Upper lobe of right lung (tissue), 1 donor: ENCODE measurements around the gene ZSCAN23. TPM values are rescaled to one million over a fixed set of nuclear protein-coding genes. Genes with fewer than 3 reads are reported as not detected.
"Not testable (repeated sequence)": the region's sequence is repeated elsewhere in the genome, so short reads cannot be mapped to it uniquely, and the experiment has no call there.

Experiments used
- ATAC-seq: fragments of 200-7000 bp; cut with Tn5 transposase; one replicate; pipeline ENCODE4 v1.9.1; 2020; ENCODE audit warnings: mild to moderate bottlenecking, moderate library complexity
- DNase-seq: peaks from one replicate; pipeline ENCODE4 v3.0.0-alpha.2; 2020
- H3K27ac ChIP-seq: fragments of 200-600 bp; one replicate; pipeline ENCODE4 v1.8.0; 2022
- H3K27me3 ChIP-seq: fragments of 200-600 bp; one replicate; pipeline ENCODE4 v1.8.0; 2022; ENCODE audit warnings: mild to moderate bottlenecking
- H3K36me3 ChIP-seq: fragments of 200-600 bp; one replicate; pipeline ENCODE4 v1.8.0; 2022
- H3K4me1 ChIP-seq: fragments of 200-600 bp; one replicate; pipeline ENCODE4 v1.8.0; 2022
- H3K4me3 ChIP-seq: fragments of 200-600 bp; one replicate; pipeline ENCODE4 v1.8.0; 2022; ENCODE audit warnings: mild to moderate bottlenecking
- H3K9me3 ChIP-seq: fragments of 200-600 bp; one replicate; pipeline ENCODE4 v1.8.0; 2022
- intact Hi-C: fragments of 100-400 bp; cut with DNase I; formaldehyde crosslinking; loops from one replicate; pipeline ENCODE4 v1.11.0; 2022
- total RNA-seq: library from RNA; stranded (reverse); fragmentation: NEBNext Ultra II Directional; extraction: Animal tissue kit (Norgen Biotek cat#: 25700); gene quantifications from one replicate; pipeline ENCODE4 v1.2.1, GENCODE V29; 2021
- TF ChIP-seq, protein P1 (sequence below): fragments of 200-600 bp; IDR thresholded peaks from one replicate; pipeline ENCODE4 v1.8.0; 2022; ENCODE audit warnings: antibody characterized with exemption
- donor health status: DM: no; HTN: yes; CAD: no; lungs with severe emphysema.

Gene ZSCAN23
- total RNA-seq, 1 donor from 2014 or later: 2.2 TPM

GRCh38 chr6:28408076-28408802, 35.1 kb downstream of the ZSCAN23 start:
- ATAC-seq: no peak
- Histone ChIP-seq H3K36me3 (no peaks in the 10 kb centered on the region), H3K4me3 (no peak overlapping the region), H3K27ac (no peak overlapping the region), H3K9me3 (no peaks in the 10 kb centered on the region), H3K27me3 (peaks cover 11% of the 10 kb centered on the region), H3K4me1 (no peaks in the 10 kb centered on the region)
- intact Hi-C loops: no loop called here
- TF ChIP-seq, protein P1, sequence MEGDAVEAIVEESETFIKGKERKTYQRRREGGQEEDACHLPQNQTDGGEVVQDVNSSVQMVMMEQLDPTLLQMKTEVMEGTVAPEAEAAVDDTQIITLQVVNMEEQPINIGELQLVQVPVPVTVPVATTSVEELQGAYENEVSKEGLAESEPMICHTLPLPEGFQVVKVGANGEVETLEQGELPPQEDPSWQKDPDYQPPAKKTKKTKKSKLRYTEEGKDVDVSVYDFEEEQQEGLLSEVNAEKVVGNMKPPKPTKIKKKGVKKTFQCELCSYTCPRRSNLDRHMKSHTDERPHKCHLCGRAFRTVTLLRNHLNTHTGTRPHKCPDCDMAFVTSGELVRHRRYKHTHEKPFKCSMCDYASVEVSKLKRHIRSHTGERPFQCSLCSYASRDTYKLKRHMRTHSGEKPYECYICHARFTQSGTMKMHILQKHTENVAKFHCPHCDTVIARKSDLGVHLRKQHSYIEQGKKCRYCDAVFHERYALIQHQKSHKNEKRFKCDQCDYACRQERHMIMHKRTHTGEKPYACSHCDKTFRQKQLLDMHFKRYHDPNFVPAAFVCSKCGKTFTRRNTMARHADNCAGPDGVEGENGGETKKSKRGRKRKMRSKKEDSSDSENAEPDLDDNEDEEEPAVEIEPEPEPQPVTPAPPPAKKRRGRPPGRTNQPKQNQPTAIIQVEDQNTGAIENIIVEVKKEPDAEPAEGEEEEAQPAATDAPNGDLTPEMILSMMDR: no peak
- no peak for DNase-seq

DNA sequence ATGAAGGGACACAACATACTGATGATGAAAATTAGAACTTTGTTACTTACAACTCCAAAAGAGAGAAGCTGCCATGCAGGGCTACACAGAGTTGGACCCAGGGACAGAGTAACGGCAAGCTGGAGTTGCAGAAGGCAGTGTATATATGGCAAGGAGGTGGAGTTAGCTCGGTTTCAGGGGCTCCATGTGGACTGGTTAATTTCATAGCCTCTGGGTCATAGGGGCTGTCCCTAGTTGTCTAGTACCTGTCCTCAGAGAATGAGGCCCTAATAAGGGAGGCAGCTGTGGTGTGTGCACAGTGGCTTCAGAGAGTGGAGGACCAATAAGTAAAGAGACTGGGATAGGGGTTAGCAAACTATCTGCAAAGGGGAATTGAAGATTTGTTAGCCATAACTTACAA, 35.9 kb downstream of the ZSCAN23 start:
- DNase-seq: no peak
- ATAC-seq: no peak
- peaks cover 15% of the 10 kb centered on the region for H3K27me3 ChIP-seq
- TF ChIP-seq, protein P1: no peak
- no peaks in the 10 kb centered on the region for H3K9me3 ChIP-seq
- H3K36me3 ChIP-seq: no peaks in the 10 kb centered on the region
- no peak overlapping the region for H3K27ac ChIP-seq
- H3K4me3 ChIP-seq: no peak overlapping the region
- H3K4me1 ChIP-seq: no peaks in the 10 kb centered on the region
- intact Hi-C loops: no loop called here

DNA sequence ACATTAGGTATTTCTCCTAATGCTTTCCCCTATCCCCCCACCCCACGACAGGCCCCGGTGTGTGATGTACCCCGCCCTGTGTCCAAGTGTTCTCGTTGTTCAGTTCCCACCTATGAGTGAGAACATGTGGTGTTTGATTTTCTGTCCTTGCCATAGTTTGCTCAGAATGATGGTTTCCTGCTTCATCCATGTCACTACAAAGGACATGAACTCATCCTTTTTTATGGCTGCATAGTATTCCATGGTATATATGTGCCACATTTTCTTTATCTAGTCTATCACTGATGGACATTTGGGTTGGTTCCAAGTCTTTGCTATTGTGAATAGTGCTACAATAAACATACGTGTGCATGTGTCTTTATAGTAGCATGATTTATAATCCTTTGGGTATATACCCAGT, 39.4 kb downstream of the ZSCAN23 start:
- H3K36me3 ChIP-seq, H3K27ac ChIP-seq, H3K9me3 ChIP-seq, ATAC-seq, intact Hi-C loops, H3K4me1 ChIP-seq, H3K4me3 ChIP-seq, DNase-seq: not testable (repeated sequence)
- H3K27me3 ChIP-seq: peaks cover 11% of the 10 kb centered on the region

DNA sequence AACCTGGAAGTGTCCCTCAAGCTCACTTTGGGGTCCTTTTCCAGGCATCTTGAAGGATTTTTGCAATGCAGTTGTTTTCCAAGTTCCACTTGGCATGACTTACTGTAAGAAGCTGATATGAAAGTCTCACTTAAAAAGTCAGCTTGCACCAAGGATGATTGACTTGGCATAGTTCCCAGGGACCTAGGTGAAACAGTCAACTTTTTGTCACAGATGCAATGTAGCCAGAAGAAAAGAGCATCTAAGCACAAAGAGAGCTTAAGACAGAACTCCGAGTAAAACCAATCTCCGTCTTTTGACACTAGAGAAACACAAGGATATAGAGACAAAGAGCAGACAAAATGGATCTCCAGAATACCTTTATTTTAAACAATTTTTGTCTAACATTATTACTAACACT, 41.1 kb downstream of the ZSCAN23 start:
- Histone ChIP-seq H3K27ac (no peak overlapping the region), H3K27me3 (peaks cover 5% of the 10 kb centered on the region), H3K9me3 (no peaks in the 10 kb centered on the region), H3K4me1 (peaks cover 5% of the 10 kb centered on the region), H3K4me3 (no peak overlapping the region), H3K36me3 (peaks cover 5% of the 10 kb centered on the region)
- intact Hi-C loops: no loop called here
- ATAC-seq: no peak
- TF ChIP-seq, protein P1: no peak
- DNase-seq: no peak

DNA sequence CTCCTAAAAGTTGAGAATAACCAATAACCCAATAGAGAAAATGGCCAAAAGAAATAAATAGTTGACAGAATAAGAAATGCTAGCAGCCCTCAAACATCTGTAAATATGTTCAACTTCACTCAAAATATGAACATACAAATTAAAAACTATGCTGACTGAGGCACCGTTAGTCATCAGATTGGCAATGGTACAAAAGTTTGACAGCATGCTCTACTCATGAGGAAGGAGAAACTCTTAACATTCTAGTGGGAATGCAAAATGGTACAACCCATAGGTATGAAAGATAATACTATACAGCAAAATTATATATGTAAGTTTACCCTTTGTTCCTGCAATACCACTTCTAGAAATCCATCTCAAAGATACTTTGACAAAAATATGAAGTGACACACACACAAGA, 42.1 kb downstream of the ZSCAN23 start:
- Histone ChIP-seq H3K9me3 (no peaks in the 10 kb centered on the region), H3K36me3 (peaks cover 12% of the 10 kb centered on the region), H3K4me1 (peaks cover 5% of the 10 kb centered on the region), H3K27ac (no peak overlapping the region), H3K4me3 (no peak overlapping the region), H3K27me3 (peaks cover 5% of the 10 kb centered on the region)
- intact Hi-C loops: no loop called here
- ATAC-seq (no peak), DNase-seq (no peak)
- TF ChIP-seq, protein P1: no peak

GRCh38 chr6:28400122-28400451, 43.2 kb downstream of the ZSCAN23 start:
- no peak for DNase-seq
- H3K4me1 ChIP-seq: peaks cover 5% of the 10 kb centered on the region
- H3K27me3 ChIP-seq: peaks cover 5% of the 10 kb centered on the region
- TF ChIP-seq, protein P1: no peak
- peak overlapping the region; percentile 58 for H3K27ac ChIP-seq
- H3K4me3 ChIP-seq: peak overlapping the region; percentile 83
- peaks cover 13% of the 10 kb centered on the region for H3K36me3 ChIP-seq
- intact Hi-C loops: no loop called here
- no peaks in the 10 kb centered on the region for H3K9me3 ChIP-seq
- ATAC-seq: no peak
